ENCODE results near the gene TMX4.

GRCh38 chr20:7938058-7938457 lies 81.5 kb downstream of the TMX4 start:
- TF ChIP-seq CTCF (optimal IDR thresholded peaks at IDR 0.05 in 1 of 3, IDR thresholded peaks at IDR 0.05 in 1 of 3, conservative IDR thresholded peaks at IDR 0.05 in 1 of 3; ENCODE audit: extremely low read depth in 1 of 3, insufficient read depth in 2 of 3, low read length in 3 of 3), result no peak
- TF ChIP-seq EZH2 (IDR thresholded peaks at IDR 0.05; ENCODE audit: low read length), result no peak

All from keratinocyte (primary cell).